Heart left ventricle (tissue), 13 donors: ENCODE data around the gene MS4A15.

Source experiments
- CTCF ChIP-seq, 12 donors: fragments of 200-600 bp; sonication (generic) in 4 of 12; IDR thresholded peaks; one replicate each; pipeline versions ENCODE4 v1.5.0 to v1.8.0; 2018 to 2022; ENCODE audit warnings: antibody characterized with exemption in 12 of 12, mild to moderate bottlenecking in 5 of 12
- POLR2A ChIP-seq, 2 donors: fragments of 450-650 bp; IDR thresholded peaks; one replicate each; pipeline ENCODE4 v1.6.1; 2017; ENCODE audit warnings: antibody characterized with exemption in 2 of 2, mild to moderate bottlenecking in 2 of 2, moderate library complexity in 2 of 2
- donor health status: ischemic (EF 13 %, LVEDD 7.1; RV severe dilation, severe dysfunction).
- donor health status: DM: no; HTN: yes; CAD: no.
- donor health status: DM: no; HTN: no; CAD: no.
- donor health status: ischemic (EF 25% LVEDD 6.9; RV normal size, moderate dysfunction).
- donor health status: ischemic (EF 25% LVEDD 5.7; RV mildly dilated, moderate dysfunction).
- donor health status: ischemic (EF 35%, LVEDD 5.7; RV mildly dilated, moderate dysfunction).
- donor health status: nonischemic (EF 11% LVEDD 7.7; RV severe dilation, severe dysfunction).
- donor health status: DM: yes; HTN: yes; CAD: no.
- donor health status: PGD.
- donor health status: ischemic (EF 29% LVEDD 5.4; RV normal size, mild dysfunction).
- donor health status: nonischemic (EF 23%, LVEDD 6.1; RV moderate dilation, normal function).

- TF ChIP-seq POLR2A (IDR thresholded peaks at IDR 0.05) = no peak
- no peak for TF ChIP-seq CTCF (IDR thresholded peaks at IDR 0.05)
Observed at GRCh38 chr11:60777572-60777971, 20.9 kb downstream of the MS4A15 start.
